ENCODE results near the gene ADD1. TPM values are rescaled to one million over a fixed set of nuclear protein-coding genes. Genes with fewer than 3 reads are reported as not detected.
"Not testable (repeated sequence)": the region's sequence is repeated elsewhere in the genome, so short reads cannot be mapped to it uniquely, and the experiment has no call there.

The ADD1 gene
- total RNA-seq, 4 donors from 2014 or later = 155 to 269 (median 177) TPM

DNA sequence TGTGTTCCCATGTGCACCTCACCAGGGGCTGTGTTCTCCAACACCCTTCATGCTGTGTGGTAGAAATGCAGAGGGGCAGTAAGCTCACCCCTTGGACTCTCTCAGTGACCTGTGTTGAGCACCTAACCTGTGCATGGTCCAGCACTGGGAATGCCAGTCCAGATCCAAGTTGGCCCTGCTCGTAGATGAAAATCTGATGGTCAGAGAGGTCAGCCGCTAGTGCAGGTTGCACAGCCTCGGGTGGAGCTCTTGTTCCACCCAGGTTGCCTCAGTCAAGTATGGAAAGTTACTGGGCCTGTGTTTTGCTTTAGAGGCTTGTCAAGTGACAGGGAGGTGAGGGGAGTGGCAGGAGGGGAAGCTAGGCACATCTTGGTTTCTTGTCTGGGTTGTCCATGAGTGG lies 68.2 kb downstream of the ADD1 start:
- ATAC-seq (ENCODE audit: low FRiP score) (no peak), DNase-seq (ENCODE audit: low spot score) (no peak)
- TF ChIP-seq, protein P1, sequence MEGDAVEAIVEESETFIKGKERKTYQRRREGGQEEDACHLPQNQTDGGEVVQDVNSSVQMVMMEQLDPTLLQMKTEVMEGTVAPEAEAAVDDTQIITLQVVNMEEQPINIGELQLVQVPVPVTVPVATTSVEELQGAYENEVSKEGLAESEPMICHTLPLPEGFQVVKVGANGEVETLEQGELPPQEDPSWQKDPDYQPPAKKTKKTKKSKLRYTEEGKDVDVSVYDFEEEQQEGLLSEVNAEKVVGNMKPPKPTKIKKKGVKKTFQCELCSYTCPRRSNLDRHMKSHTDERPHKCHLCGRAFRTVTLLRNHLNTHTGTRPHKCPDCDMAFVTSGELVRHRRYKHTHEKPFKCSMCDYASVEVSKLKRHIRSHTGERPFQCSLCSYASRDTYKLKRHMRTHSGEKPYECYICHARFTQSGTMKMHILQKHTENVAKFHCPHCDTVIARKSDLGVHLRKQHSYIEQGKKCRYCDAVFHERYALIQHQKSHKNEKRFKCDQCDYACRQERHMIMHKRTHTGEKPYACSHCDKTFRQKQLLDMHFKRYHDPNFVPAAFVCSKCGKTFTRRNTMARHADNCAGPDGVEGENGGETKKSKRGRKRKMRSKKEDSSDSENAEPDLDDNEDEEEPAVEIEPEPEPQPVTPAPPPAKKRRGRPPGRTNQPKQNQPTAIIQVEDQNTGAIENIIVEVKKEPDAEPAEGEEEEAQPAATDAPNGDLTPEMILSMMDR (IDR thresholded peaks at IDR 0.05) = no peak

DNA sequence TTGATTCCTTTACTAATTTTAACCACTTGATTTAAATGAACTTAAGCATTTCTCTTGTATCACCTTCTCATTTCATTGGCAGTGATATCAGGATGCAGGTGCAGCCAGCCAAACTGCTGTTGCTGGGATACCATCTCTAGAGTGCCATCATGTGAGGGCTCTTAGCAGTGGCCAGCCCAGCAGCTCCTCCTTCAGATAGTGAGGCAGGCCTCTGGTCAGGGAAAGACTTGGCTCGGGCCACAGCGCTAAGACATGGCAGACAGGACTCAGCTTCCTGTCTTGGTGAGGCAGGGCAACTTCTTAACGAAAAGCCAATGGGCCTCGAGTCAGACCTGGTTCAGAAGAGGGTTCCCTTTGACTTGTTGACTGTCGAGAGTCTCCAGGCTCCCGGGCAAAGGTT lies 69.5 kb downstream of the ADD1 start:
- ATAC-seq (ENCODE audit: low FRiP score) (no peak), DNase-seq (ENCODE audit: low spot score) (no peak)

DNA sequence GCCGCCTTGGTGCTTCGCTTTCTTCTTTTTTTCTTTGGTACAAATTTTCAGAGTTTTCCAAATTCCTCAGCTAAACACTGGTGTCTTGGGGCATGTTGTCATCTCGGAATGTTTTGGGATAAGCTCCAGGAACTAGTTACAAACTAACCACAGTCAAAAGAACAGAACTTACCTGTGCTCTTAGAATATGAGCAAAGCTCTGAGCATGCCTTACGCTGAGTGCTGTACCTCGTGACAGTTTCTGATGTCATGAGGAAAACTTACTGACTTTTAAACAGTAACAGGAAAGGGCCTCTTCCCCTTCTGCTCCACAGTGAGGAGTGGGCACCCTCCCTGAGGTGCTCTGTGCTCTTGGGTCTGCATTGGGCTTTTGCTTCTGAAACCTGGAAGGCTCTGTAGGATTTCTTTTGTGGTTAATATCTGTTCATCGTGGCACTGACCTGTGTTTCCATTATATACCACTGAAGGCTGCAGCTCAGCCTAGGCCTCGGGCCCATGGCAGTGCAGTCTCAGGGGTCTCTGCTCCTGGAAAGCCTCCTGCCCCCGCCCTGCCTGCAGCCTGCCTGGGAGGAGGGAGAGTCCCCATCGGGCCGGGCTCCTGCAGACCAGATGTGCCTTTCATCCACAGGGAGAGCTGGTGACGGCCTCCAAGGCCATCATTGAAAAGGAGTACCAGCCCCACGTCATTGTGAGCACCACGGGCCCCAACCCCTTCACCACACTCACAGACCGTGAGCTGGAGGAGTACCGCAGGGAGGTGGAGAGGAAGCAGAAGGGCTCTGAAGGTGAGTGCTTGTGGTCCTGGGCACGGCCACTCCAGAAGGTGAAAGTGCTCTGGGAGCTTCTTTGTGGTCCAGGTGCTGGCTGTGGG lies 70.8 kb downstream of the ADD1 start:
- no peak for DNase-seq (ENCODE audit: low spot score)
- TF ChIP-seq, protein P1 (IDR thresholded peaks at IDR 0.05) = no peak
- ATAC-seq (ENCODE audit: low FRiP score) = no peak

More for the DNA sequence above, 69.5 kb downstream of the ADD1 start:
- TF ChIP-seq, protein P1 (IDR thresholded peaks at IDR 0.05) = no peak

DNA sequence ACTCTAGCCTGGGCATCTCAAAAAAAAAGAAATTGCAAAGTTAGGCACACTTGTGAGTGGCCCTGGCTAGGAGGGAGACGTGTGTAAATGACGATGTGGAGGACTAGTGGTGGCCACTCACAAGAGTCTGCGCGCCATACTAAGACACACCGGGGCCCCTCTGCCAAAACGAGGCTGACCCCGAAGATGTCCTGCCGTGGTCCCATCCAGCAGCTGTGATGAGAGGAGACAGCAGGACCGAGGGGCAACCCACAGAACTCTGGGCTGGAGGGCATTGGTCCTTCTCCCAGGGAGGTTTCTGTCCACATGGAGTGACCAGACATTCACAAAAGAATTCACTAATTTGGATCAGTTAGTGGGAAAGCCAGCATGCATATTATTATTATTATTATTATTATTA lies 72.1 kb downstream of the ADD1 start:
- TF ChIP-seq, protein P1 (IDR thresholded peaks at IDR 0.05) = no peak
- ATAC-seq (ENCODE audit: low FRiP score) (no peak), DNase-seq (ENCODE audit: low spot score) (no peak)

DNA sequence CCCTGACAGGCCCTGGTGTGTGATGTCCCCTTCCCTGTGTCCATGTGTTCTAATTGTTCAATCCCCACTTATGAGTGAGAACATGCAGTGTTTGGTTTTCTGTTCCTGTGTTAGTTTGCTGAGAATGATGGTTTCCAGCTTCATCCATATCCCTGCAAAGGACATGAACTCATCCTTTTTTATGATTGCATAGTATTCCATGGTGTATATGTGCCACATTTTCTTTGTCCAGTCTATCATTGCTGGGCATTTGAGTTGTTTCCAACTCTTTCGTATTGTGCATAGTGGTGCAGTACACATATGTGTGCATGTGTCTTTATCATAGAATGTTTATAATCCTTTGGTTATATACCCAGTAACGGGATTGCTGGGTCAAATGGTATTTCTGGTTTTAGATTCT lies 73.1 kb downstream of the ADD1 start:
- DNase-seq (ENCODE audit: low spot score); ATAC-seq (ENCODE audit: low FRiP score): not testable (repeated sequence)

DNA sequence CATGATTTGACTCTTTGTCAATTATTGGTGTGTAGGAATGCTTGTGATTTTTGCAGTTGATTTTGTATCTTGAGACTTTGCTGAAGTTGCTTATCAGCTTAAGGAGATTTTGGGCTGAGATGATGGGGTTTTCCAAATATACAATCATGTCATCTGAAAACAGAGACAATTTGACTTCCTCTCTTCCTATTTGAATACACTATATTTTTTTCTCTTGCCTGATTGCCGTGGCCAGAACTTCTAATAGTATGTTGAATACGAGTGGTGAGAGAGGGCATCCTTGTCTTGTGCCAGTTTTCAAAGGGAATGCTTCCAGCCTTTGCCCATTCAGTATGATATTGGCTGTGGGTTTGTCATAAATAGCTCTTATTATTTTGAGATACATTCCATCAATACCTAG lies 74.7 kb downstream of the ADD1 start:
- not testable (repeated sequence) for DNase-seq (ENCODE audit: low spot score); ATAC-seq (ENCODE audit: low FRiP score)

DNA sequence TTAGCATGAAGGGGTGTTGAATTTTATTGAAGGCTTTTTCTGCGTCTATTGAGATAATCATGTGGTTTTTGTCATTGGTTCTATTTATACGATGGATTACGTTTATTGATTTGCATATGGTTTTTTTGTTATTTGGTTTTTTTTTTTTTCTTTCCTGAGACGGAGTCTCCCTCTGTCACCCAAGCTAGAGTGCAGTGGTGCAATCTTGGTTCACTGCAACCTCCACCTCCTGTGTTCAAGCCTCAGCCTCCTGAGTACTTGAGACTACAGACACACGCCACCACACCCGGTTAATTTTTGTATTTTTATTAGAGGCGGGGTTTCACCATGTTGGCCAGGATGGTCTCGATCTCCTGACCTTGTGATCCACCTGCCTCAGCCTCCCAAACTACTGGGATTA lies 75.1 kb downstream of the ADD1 start:
- not testable (repeated sequence) for DNase-seq (ENCODE audit: low spot score); ATAC-seq (ENCODE audit: low FRiP score)

DNA sequence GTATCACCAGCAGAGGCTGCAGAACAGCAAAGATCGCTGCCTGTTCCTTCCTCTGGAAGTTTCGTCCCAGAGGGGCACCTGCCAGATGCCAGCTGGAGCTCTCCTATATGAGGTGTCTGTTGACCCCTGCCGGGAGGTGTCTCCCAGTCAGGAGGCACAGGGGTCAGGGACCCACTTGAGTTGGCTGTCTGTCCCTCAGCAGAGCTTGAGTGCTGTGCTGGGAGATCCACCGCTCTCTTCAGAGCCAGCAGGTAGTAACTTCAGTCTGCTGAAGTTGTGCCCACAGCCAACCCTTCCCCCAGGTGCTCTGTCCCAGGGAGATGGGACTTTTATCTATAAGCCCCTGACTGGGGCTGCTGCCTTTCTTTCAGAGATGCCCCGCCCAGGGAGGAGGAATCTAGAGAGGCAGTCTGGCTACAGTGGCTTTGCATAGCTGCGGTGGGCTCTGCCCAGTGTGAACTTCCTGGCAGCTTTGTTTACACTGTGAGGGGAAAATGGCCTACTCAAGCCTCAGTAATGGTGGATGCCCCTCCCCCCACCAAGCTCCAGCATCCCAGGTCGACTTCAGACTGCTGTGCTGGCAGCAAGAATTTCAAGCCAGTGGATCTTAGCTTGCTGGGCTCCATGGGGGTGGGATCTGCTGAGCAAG lies 78.9 kb downstream of the ADD1 start:
- DNase-seq (ENCODE audit: low spot score); ATAC-seq (ENCODE audit: low FRiP score): not testable (repeated sequence)

DNA sequence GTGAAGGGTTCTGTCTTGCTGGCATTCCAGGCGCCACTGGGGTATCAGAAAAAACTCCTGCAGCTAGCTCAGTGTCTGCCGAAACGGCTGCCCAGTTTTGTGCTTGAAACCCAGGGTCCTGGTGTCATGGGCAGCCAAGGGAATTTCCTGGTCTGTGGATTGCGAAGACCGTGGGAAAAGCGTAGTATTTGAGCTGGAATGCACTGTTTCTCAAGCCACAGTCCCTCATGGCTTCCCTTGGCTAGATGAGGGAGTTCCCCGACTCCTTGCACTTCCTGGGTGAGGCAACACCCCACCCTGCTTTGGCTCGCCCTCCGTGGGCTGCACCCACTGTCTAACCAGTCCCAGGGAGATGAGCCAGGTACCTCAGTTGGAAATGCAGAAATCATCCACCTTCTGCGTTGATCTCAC lies 79.5 kb downstream of the ADD1 start:
- ATAC-seq (ENCODE audit: low FRiP score) (no peak), DNase-seq (ENCODE audit: low spot score) (no peak)
- TF ChIP-seq, protein P1 (IDR thresholded peaks at IDR 0.05) = no peak
